ENCODE measurements around the gene SPATA31E1.

GRCh38 chr9:87891754-87892153 is 9.1 kb downstream of the SPATA31E1 start:
- TF ChIP-seq SUZ12 (IDR thresholded peaks at IDR 0.05) (no peak), NFRKB (IDR thresholded peaks at IDR 0.05) (no peak), ELF4 (IDR thresholded peaks at IDR 0.05) (no peak), FOXK2 (IDR thresholded peaks at IDR 0.05) (no peak), ZNF384 (IDR thresholded peaks at IDR 0.05) (no peak), SP1 (IDR thresholded peaks at IDR 0.05) (no peak), ARNT (IDR thresholded peaks at IDR 0.05) (no peak), LEF1 (IDR thresholded peaks at IDR 0.05; ENCODE audit: borderline replicate concordance) (no peak), L3MBTL2 (conservative IDR thresholded peaks at IDR 0.05) (no peak)
